Fibroblast of upper back skin (primary cell): ENCODE measurements around the gene SEC14L5.
A peak's percentile ranks its signal among the peaks of the same experiment; 100 is the strongest.

Experiments
- DNase-seq: peaks from one replicate; pipeline ENCODE4 v3.0.0-alpha.2; 2013

The SEC14L5 gene

GRCh38 chr16:5016967-5017677, 59.0 kb downstream of the SEC14L5 start:
- no peak for DNase-seq

- no peak for DNase-seq
Measured at GRCh38 chr16:5017678-5017969, 59.5 kb downstream of the SEC14L5 start.

- no peak for DNase-seq
Measured at GRCh38 chr16:5018793-5019192, 60.7 kb downstream of the SEC14L5 start.

- no peak for DNase-seq
Measured at GRCh38 chr16:5019775-5020174, 61.6 kb downstream of the SEC14L5 start.

- DNase-seq, result no peak
Measured at GRCh38 chr16:5020551-5020950, 62.4 kb downstream of the SEC14L5 start.

GRCh38 chr16:5022521-5022920, 64.4 kb downstream of the SEC14L5 start:
- no peak for DNase-seq

- no peak for DNase-seq
Measured at GRCh38 chr16:5024632-5025031, 66.5 kb downstream of the SEC14L5 start.

- no peak for DNase-seq
Measured at GRCh38 chr16:5025171-5025632, 67.1 kb downstream of the SEC14L5 start.

- no peak for DNase-seq
Measured at GRCh38 chr16:5026664-5027063, 68.5 kb downstream of the SEC14L5 start.

- DNase-seq, result no peak
Measured at GRCh38 chr16:5027086-5027485, 69.0 kb downstream of the SEC14L5 start.

- no peak for DNase-seq
Measured at GRCh38 chr16:5027575-5028235, 69.6 kb downstream of the SEC14L5 start.

- DNase-seq, result no peak
Measured at GRCh38 chr16:5028950-5029475, 70.9 kb downstream of the SEC14L5 start.

- DNase-seq, result no peak
Measured at GRCh38 chr16:5030251-5030870, 72.2 kb downstream of the SEC14L5 start.

GRCh38 chr16:5031601-5032000, 73.5 kb downstream of the SEC14L5 start:
- no peak for DNase-seq

- DNase-seq, result no peak
Measured at GRCh38 chr16:5032748-5033167, 74.6 kb downstream of the SEC14L5 start.

- peak; percentile 80 for DNase-seq
Measured at GRCh38 chr16:5033256-5034166, 75.4 kb downstream of the SEC14L5 start, which contains the start of gene NAGPA. Gene NAGPA (minus strand): TSS chr16:5033935. CDS start chr16:5033914, 21 bp downstream.

GRCh38 chr16:5034167-5034523, 76.0 kb downstream of the SEC14L5 start:
- no peak for DNase-seq

- no peak for DNase-seq
Measured at GRCh38 chr16:5035909-5036227, 77.7 kb downstream of the SEC14L5 start.

- DNase-seq, result no peak
Measured at GRCh38 chr16:5036228-5037156, 78.4 kb downstream of the SEC14L5 start.

GRCh38 chr16:5040451-5040850, 82.3 kb downstream of the SEC14L5 start:
- DNase-seq, result no peak

GRCh38 chr16:5041600-5042133, 83.5 kb downstream of the SEC14L5 start:
- peak; percentile 69 for DNase-seq
